GM23338 (cell line): ENCODE measurements around the gene LAGE3. TPM values are rescaled to one million over a fixed set of nuclear protein-coding genes. Genes with fewer than 3 reads are reported as not detected.

Experiments
- ATAC-seq: fragments of 200-7000 bp; cut with Tn5 transposase; 3 replicates; pipeline ENCODE4 v1.9.1; 2020
- DNase-seq: peaks from one replicate; pipeline ENCODE4 v3.0.0-alpha.2; 2015; ENCODE audit warnings: low spot score
- H2AFZ ChIP-seq: fragments of 200-600 bp; sonication (generic); 2 replicates; pipeline ENCODE4 v1.8.0; 2016; ENCODE audit warnings: antibody characterized with exemption, mild to moderate bottlenecking, moderate library complexity
- H3F3A ChIP-seq: fragments of 200-600 bp; sonication (generic); replicated peaks from 2 replicates; pipeline ENCODE4 v1.8.0; 2017; ENCODE audit warnings: antibody characterized with exemption, mixed run types, low read depth
- H3K27ac ChIP-seq: fragments of 200-600 bp; sonication (generic); 2 replicates; pipeline ENCODE4 v1.6.1; 2016; ENCODE audit warnings: low read depth
- H3K27me3 ChIP-seq: fragments of 200-600 bp; sonication (generic); 2 replicates; pipeline ENCODE4 v1.8.0; 2016; ENCODE audit warnings: mild to moderate bottlenecking, mixed run types, moderate library complexity; ENCODE audit not compliant: insufficient read depth
- H3K36me3 ChIP-seq: fragments of 200-600 bp; sonication (generic); 2 replicates; pipeline ENCODE4 v1.8.0; 2016; ENCODE audit warnings: mild to moderate bottlenecking; ENCODE audit not compliant: insufficient read depth
- H3K4me1 ChIP-seq: fragments of 200-600 bp; sonication (generic); 2 replicates; pipeline ENCODE4 v1.8.0; 2016; ENCODE audit warnings: mild to moderate bottlenecking, moderate library complexity; ENCODE audit not compliant: insufficient read depth
- H3K4me2 ChIP-seq: fragments of 200-600 bp; sonication (generic); 2 replicates; pipeline ENCODE4 v1.7.1; 2017; ENCODE audit warnings: mixed run types
- H3K4me3 ChIP-seq: fragments of 200-600 bp; sonication (generic); 2 replicates; pipeline ENCODE4 v1.6.1; 2016; ENCODE audit warnings: mixed run types
- H3K79me2 ChIP-seq: fragments of 200-600 bp; sonication (generic); replicated peaks from 2 replicates; pipeline ENCODE4 v1.8.0; 2017; ENCODE audit warnings: mild to moderate bottlenecking; ENCODE audit not compliant: insufficient read depth
- H3K9me2 ChIP-seq: fragments of 200-600 bp; sonication (generic); 2 replicates; pipeline ENCODE4 v1.8.0; 2017; ENCODE audit not compliant: insufficient read depth
- H4K20me1 ChIP-seq: fragments of 200-600 bp; sonication (generic); replicated peaks from 2 replicates; pipeline ENCODE4 v1.8.0; 2017; ENCODE audit warnings: mild to moderate bottlenecking; ENCODE audit not compliant: insufficient read depth
- H3K27ac Mint-ChIP-seq: 2 replicates; pipeline ENCODE4 v1.8.0; 2020; ENCODE audit warnings: inconsistent platforms, mild to moderate bottlenecking, moderate library complexity, mixed read lengths
- H3K27me3 Mint-ChIP-seq: 3 replicates; pipeline ENCODE4 v1.8.0; 2022; ENCODE audit warnings: low read depth, mild to moderate bottlenecking, moderate library complexity, mixed read lengths, inconsistent platforms; ENCODE audit not compliant: insufficient read depth, poor library complexity
- H3K36me3 Mint-ChIP-seq: 3 replicates; pipeline ENCODE4 v1.8.0; 2021; ENCODE audit warnings: low read depth, mild to moderate bottlenecking, inconsistent platforms, moderate library complexity, mixed read lengths
- H3K4me1 Mint-ChIP-seq: 3 replicates; pipeline ENCODE4 v1.8.0; 2020; ENCODE audit warnings: mild to moderate bottlenecking, inconsistent platforms, mixed read lengths
- H3K4me3 Mint-ChIP-seq: 3 replicates; pipeline ENCODE4 v1.8.0; 2021; ENCODE audit warnings: moderate library complexity, mild to moderate bottlenecking, inconsistent platforms, mixed read lengths
- H3K9me3 Mint-ChIP-seq: 3 replicates; pipeline ENCODE4 v1.8.0; 2020; ENCODE audit warnings: moderate library complexity, mild to moderate bottlenecking, inconsistent platforms, mixed read lengths
- CREB1 ChIP-seq: fragments of 250-450 bp; sonication (Bioruptor Pico); IDR thresholded peaks from 2 replicates; pipeline ENCODE4 v1.5.0; 2020; ENCODE audit warnings: low read depth, mild to moderate bottlenecking, moderate library complexity
- EZH2 ChIP-seq: fragments of 200-600 bp; sonication (generic); IDR thresholded peaks from one replicate; pipeline ENCODE4 v1.8.0; 2017; ENCODE audit warnings: antibody characterized with exemption, mild to moderate bottlenecking, low read depth; ENCODE audit not compliant: unreplicated experiment
- EZH2phosphoT487 ChIP-seq: fragments of 200-600 bp; sonication (generic); IDR thresholded peaks from one replicate; pipeline ENCODE4 v1.8.1; 2018; ENCODE audit warnings: antibody characterized with exemption; ENCODE audit not compliant: unreplicated experiment
- JUNB ChIP-seq: IDR thresholded peaks from one replicate; pipeline ENCODE4 v1.6.1; 2016; ENCODE audit warnings: antibody characterized with exemption; ENCODE audit not compliant: unreplicated experiment
- NANOG ChIP-seq: IDR thresholded peaks from 2 replicates; pipeline ENCODE4 v1.6.1; 2016; ENCODE audit warnings: antibody characterized with exemption, borderline replicate concordance
- POLR2AphosphoS5 ChIP-seq: IDR thresholded peaks from 2 replicates; pipeline ENCODE4 v1.6.1; 2016; ENCODE audit warnings: antibody characterized with exemption, low read depth
- STAT1 ChIP-seq: IDR thresholded peaks from one replicate; pipeline ENCODE4 v1.6.1; 2016; ENCODE audit warnings: antibody characterized with exemption; ENCODE audit not compliant: unreplicated experiment
- ZNF114 ChIP-seq: fragments of 250-450 bp; sonication (Bioruptor Pico); IDR thresholded peaks from 2 replicates; pipeline ENCODE4 v1.5.0; 2020; ENCODE audit warnings: mild to moderate bottlenecking, moderate library complexity
- ZNF331 ChIP-seq: fragments of 250-450 bp; sonication (Bioruptor Pico); IDR thresholded peaks from 2 replicates; pipeline ENCODE4 v1.5.0; 2020; ENCODE audit warnings: low read depth, mild to moderate bottlenecking, moderate library complexity
- polyA plus RNA-seq: library from polyadenylated mRNA; unstranded; fragments of >200 nt; fragmentation: Nextera tagmentation; extraction: Ambion mirVana; gene quantifications from 2 replicates; pipeline ENCODE4 v1.2.1, GENCODE V29; 2016
- total RNA-seq: library from RNA; depleted of rRNA; stranded (reverse); fragments of >200 nt; shearing (Covaris generic); gene quantifications from 2 replicates; pipeline ENCODE4 v1.2.3, GENCODE V29; 2014
- TF ChIP-seq, protein P1 (sequence below): IDR thresholded peaks from 2 replicates; pipeline ENCODE4 v1.6.1; 2016; ENCODE audit warnings: antibody characterized with exemption
- TF ChIP-seq, protein P2 (sequence below): fragments of 250-450 bp; sonication (Bioruptor Pico); IDR thresholded peaks from 2 replicates; pipeline ENCODE4 v1.5.0; 2020; ENCODE audit warnings: mild to moderate bottlenecking, moderate library complexity
- TF ChIP-seq, protein P3 (sequence below), 2 experiments: fragments of 200-600 bp in 1 of 2; sonication (generic) in 1 of 2; conservative IDR thresholded peaks; 2 replicates each; pipeline versions ENCODE4 v1.5.1 to v1.6.1; 2016 to 2017; ENCODE audit warnings: antibody characterized with exemption in 2 of 2, low read depth in 2 of 2, mild to moderate bottlenecking in 2 of 2, moderate library complexity in 1 of 2
- TF ChIP-seq, protein P4 (sequence below): IDR thresholded peaks from one replicate; pipeline ENCODE4 v1.6.1; 2018; ENCODE audit warnings: antibody characterized with exemption; ENCODE audit not compliant: unreplicated experiment

Gene LAGE3
- total and polyA plus RNA-seq, 2 experiments from 2014 or later = 71.0 to 84.5 TPM

DNA sequence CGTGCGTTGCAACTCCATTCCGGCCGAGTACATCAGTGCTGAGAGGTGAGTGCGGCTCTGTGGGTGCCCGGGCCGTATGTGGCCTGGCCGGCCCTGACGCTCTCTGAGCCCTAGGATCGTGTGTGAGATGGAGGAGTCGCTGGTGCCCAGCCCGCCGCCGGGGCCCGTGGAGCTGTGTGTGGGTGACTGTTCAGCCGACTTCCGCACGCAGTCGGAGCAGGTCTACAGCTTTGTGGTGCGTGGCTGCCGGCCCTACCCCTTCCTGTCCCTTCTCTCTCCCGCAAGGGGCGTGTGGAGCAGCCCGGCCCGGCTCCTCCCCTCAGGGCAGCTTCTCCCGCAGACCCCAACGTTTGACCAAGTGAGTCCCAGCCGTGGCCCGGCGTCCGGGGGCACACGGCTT is 13.0 kb downstream of the LAGE3 start:
- ATAC-seq = no peak
- H3K4me1 Mint-ChIP-seq = no peaks in the 10 kb centered on the region
- H3K4me3 Mint-ChIP-seq = no peak overlapping the region
- no peak overlapping the region for H3K27ac Mint-ChIP-seq
- H3K4me3 ChIP-seq = no peak overlapping the region
- peaks cover 12% of the 10 kb centered on the region for H3K36me3 Mint-ChIP-seq
- H3K27me3 ChIP-seq = no peaks in the 10 kb centered on the region
- H4K20me1 ChIP-seq = no peaks in the 10 kb centered on the region
- H3K27me3 Mint-ChIP-seq = no peaks in the 10 kb centered on the region
- no peaks in the 10 kb centered on the region for H3K36me3 ChIP-seq
- no peaks in the 10 kb centered on the region for H3K9me2 ChIP-seq
- H2AFZ ChIP-seq = no peak overlapping the region
- H3F3A ChIP-seq = no peaks in the 10 kb centered on the region
- H3K4me2 ChIP-seq = no peak overlapping the region
- no peaks in the 10 kb centered on the region for H3K9me3 Mint-ChIP-seq
- TF ChIP-seq POLR2AphosphoS5 (no peak), EZH2phosphoT487 (no peak), EZH2 (no peak), NANOG (no peak), ZNF114 (no peak), STAT1 (no peak), JUNB (no peak), CREB1 (CRISPR knock-in tag) (no peak), ZNF331 (CRISPR knock-in tag) (no peak)
- TF ChIP-seq, protein P1, sequence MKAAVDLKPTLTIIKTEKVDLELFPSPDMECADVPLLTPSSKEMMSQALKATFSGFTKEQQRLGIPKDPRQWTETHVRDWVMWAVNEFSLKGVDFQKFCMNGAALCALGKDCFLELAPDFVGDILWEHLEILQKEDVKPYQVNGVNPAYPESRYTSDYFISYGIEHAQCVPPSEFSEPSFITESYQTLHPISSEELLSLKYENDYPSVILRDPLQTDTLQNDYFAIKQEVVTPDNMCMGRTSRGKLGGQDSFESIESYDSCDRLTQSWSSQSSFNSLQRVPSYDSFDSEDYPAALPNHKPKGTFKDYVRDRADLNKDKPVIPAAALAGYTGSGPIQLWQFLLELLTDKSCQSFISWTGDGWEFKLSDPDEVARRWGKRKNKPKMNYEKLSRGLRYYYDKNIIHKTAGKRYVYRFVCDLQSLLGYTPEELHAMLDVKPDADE = no peak
- TF ChIP-seq, protein P2, sequence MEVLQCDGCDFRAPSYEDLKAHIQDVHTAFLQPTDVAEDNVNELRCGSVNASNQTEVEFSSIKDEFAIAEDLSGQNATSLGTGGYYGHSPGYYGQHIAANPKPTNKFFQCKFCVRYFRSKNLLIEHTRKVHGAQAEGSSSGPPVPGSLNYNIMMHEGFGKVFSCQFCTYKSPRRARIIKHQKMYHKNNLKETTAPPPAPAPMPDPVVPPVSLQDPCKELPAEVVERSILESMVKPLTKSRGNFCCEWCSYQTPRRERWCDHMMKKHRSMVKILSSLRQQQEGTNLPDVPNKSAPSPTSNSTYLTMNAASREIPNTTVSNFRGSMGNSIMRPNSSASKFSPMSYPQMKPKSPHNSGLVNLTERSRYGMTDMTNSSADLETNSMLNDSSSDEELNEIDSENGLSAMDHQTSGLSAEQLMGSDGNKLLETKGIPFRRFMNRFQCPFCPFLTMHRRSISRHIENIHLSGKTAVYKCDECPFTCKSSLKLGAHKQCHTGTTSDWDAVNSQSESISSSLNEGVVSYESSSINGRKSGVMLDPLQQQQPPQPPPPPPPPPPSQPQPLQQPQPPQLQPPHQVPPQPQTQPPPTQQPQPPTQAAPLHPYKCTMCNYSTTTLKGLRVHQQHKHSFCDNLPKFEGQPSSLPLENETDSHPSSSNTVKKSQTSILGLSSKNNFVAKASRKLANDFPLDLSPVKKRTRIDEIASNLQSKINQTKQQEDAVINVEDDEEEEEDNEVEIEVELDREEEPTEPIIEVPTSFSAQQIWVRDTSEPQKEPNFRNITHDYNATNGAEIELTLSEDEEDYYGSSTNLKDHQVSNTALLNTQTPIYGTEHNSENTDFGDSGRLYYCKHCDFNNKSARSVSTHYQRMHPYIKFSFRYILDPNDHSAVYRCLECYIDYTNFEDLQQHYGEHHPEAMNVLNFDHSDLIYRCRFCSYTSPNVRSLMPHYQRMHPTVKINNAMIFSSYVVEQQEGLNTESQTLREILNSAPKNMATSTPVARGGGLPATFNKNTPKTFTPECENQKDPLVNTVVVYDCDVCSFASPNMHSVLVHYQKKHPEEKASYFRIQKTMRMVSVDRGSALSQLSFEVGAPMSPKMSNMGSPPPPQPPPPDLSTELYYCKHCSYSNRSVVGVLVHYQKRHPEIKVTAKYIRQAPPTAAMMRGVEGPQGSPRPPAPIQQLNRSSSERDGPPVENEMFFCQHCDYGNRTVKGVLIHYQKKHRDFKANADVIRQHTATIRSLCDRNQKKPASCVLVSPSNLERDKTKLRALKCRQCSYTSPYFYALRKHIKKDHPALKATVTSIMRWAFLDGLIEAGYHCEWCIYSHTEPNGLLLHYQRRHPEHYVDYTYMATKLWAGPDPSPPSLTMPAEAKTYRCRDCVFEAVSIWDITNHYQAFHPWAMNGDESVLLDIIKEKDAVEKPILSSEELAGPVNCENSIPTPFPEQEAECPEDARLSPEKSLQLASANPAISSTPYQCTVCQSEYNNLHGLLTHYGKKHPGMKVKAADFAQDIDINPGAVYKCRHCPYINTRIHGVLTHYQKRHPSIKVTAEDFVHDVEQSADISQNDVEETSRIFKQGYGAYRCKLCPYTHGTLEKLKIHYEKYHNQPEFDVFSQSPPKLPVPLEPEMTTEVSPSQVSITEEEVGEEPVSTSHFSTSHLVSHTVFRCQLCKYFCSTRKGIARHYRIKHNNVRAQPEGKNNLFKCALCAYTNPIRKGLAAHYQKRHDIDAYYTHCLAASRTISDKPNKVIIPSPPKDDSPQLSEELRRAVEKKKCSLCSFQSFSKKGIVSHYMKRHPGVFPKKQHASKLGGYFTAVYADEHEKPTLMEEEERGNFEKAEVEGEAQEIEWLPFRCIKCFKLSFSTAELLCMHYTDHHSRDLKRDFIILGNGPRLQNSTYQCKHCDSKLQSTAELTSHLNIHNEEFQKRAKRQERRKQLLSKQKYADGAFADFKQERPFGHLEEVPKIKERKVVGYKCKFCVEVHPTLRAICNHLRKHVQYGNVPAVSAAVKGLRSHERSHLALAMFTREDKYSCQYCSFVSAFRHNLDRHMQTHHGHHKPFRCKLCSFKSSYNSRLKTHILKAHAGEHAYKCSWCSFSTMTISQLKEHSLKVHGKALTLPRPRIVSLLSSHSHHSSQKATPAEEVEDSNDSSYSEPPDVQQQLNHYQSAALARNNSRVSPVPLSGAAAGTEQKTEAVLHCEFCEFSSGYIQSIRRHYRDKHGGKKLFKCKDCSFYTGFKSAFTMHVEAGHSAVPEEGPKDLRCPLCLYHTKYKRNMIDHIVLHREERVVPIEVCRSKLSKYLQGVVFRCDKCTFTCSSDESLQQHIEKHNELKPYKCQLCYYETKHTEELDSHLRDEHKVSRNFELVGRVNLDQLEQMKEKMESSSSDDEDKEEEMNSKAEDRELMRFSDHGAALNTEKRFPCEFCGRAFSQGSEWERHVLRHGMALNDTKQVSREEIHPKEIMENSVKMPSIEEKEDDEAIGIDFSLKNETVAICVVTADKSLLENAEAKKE (CRISPR knock-in tag) = no peak
- TF ChIP-seq, protein P3, sequence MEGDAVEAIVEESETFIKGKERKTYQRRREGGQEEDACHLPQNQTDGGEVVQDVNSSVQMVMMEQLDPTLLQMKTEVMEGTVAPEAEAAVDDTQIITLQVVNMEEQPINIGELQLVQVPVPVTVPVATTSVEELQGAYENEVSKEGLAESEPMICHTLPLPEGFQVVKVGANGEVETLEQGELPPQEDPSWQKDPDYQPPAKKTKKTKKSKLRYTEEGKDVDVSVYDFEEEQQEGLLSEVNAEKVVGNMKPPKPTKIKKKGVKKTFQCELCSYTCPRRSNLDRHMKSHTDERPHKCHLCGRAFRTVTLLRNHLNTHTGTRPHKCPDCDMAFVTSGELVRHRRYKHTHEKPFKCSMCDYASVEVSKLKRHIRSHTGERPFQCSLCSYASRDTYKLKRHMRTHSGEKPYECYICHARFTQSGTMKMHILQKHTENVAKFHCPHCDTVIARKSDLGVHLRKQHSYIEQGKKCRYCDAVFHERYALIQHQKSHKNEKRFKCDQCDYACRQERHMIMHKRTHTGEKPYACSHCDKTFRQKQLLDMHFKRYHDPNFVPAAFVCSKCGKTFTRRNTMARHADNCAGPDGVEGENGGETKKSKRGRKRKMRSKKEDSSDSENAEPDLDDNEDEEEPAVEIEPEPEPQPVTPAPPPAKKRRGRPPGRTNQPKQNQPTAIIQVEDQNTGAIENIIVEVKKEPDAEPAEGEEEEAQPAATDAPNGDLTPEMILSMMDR (conservative IDR thresholded peaks at IDR 0.05; ENCODE audit: low read depth in 2 of 2) = no peak
- TF ChIP-seq, protein P4, sequence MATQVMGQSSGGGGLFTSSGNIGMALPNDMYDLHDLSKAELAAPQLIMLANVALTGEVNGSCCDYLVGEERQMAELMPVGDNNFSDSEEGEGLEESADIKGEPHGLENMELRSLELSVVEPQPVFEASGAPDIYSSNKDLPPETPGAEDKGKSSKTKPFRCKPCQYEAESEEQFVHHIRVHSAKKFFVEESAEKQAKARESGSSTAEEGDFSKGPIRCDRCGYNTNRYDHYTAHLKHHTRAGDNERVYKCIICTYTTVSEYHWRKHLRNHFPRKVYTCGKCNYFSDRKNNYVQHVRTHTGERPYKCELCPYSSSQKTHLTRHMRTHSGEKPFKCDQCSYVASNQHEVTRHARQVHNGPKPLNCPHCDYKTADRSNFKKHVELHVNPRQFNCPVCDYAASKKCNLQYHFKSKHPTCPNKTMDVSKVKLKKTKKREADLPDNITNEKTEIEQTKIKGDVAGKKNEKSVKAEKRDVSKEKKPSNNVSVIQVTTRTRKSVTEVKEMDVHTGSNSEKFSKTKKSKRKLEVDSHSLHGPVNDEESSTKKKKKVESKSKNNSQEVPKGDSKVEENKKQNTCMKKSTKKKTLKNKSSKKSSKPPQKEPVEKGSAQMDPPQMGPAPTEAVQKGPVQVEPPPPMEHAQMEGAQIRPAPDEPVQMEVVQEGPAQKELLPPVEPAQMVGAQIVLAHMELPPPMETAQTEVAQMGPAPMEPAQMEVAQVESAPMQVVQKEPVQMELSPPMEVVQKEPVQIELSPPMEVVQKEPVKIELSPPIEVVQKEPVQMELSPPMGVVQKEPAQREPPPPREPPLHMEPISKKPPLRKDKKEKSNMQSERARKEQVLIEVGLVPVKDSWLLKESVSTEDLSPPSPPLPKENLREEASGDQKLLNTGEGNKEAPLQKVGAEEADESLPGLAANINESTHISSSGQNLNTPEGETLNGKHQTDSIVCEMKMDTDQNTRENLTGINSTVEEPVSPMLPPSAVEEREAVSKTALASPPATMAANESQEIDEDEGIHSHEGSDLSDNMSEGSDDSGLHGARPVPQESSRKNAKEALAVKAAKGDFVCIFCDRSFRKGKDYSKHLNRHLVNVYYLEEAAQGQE = no peak
- no peak for DNase-seq
- H3K4me1 ChIP-seq = no peaks in the 10 kb centered on the region
- H3K27ac ChIP-seq = no peak overlapping the region
- H3K79me2 ChIP-seq = no peaks in the 10 kb centered on the region
